Tibial nerve (tissue), 4 donors: Measurements from ENCODE around the gene INTS1.

Source experiments
- EP300 ChIP-seq, 2 donors: sonication (generic); formaldehyde crosslinking; IDR thresholded peaks; one replicate each; pipeline ENCODE4 v1.6.1; 2017; ENCODE audit warnings: antibody characterized with exemption in 2 of 2, mild to moderate bottlenecking in 1 of 2
- POLR2A ChIP-seq, 2 donors: fragments of 450-650 bp; IDR thresholded peaks; one replicate each; pipeline ENCODE4 v1.6.1; 2017; ENCODE audit warnings: antibody characterized with exemption in 2 of 2, mild to moderate bottlenecking in 2 of 2, moderate library complexity in 2 of 2
- TF ChIP-seq, protein P1 (sequence below), 5 experiments: fragments of 200-600 bp in 3 of 5; fragments of 450-650 bp in 2 of 5; sonication (generic) in 3 of 5; IDR thresholded peaks; one replicate each; pipeline ENCODE4 v1.5.1; 2016 to 2019; ENCODE audit warnings: antibody characterized with exemption in 5 of 5, mild to moderate bottlenecking in 3 of 5, moderate library complexity in 2 of 5

DNA sequence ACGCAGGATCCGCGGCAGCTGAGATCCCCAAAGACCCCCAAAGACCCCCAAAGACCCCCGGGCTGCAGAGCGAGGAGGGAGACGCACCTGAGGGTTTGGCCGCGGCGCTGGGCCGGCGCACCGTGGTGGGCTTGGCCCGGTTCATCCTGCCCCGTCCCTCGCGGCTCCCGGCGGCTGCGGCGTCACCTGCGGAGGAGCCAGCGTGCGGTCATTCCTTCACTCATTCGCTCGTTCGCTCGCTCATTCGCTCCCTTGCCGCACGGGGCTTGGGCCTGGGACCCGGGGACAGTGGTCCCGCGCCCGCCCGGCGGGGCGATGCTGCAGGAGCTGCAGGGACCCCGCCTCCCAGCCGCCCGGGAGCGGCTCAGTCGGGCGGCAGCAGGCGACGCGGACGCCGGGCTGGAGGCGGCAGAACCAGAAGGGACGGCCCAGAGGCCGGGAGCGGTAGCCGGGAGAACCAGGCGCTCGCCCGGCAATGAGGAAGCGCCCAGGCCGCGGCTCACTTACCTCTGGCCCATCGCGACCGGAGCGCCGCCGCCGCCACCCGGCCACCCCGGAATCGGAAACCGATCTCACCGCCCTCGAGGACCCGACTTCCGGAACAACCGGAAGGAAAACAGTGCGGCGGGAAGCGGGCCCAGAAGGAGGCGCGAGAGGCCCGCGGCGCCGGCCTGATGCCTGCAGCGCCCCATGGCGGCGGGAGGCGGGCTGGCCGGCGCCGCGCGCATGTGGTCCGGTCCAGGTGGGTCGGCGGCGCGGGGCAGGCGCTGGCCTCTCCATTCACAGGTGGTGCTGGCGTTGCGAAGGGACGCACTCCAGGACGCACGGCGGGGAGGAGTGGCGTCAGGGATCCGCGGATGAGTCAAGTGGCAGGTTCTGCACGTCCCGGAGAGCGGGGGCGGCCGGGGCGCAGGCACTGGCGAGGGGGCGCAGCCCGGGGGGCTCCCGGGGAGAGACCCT lies at the start of gene INTS1:
- TF ChIP-seq, protein P1, sequence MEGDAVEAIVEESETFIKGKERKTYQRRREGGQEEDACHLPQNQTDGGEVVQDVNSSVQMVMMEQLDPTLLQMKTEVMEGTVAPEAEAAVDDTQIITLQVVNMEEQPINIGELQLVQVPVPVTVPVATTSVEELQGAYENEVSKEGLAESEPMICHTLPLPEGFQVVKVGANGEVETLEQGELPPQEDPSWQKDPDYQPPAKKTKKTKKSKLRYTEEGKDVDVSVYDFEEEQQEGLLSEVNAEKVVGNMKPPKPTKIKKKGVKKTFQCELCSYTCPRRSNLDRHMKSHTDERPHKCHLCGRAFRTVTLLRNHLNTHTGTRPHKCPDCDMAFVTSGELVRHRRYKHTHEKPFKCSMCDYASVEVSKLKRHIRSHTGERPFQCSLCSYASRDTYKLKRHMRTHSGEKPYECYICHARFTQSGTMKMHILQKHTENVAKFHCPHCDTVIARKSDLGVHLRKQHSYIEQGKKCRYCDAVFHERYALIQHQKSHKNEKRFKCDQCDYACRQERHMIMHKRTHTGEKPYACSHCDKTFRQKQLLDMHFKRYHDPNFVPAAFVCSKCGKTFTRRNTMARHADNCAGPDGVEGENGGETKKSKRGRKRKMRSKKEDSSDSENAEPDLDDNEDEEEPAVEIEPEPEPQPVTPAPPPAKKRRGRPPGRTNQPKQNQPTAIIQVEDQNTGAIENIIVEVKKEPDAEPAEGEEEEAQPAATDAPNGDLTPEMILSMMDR (IDR thresholded peaks at IDR 0.05), result peak; percentile 93 to 99 (median 99)
- peak in 1 of 2 donors; percentile 40 for TF ChIP-seq POLR2A (IDR thresholded peaks at IDR 0.05)
- TF ChIP-seq EP300 (IDR thresholded peaks at IDR 0.05), result peak; percentile 92
